HG02623 (cell line): ENCODE measurements around the gene KDM3B.

ENCODE experiments used
- ATAC-seq: cut with Tn5 transposase; IDR thresholded peaks from one replicate; pipeline ENCODE4 v1.9.1; 2021; ENCODE audit warnings: moderate library complexity; ENCODE audit not compliant: unreplicated experiment

KDM3B gene

DNA sequence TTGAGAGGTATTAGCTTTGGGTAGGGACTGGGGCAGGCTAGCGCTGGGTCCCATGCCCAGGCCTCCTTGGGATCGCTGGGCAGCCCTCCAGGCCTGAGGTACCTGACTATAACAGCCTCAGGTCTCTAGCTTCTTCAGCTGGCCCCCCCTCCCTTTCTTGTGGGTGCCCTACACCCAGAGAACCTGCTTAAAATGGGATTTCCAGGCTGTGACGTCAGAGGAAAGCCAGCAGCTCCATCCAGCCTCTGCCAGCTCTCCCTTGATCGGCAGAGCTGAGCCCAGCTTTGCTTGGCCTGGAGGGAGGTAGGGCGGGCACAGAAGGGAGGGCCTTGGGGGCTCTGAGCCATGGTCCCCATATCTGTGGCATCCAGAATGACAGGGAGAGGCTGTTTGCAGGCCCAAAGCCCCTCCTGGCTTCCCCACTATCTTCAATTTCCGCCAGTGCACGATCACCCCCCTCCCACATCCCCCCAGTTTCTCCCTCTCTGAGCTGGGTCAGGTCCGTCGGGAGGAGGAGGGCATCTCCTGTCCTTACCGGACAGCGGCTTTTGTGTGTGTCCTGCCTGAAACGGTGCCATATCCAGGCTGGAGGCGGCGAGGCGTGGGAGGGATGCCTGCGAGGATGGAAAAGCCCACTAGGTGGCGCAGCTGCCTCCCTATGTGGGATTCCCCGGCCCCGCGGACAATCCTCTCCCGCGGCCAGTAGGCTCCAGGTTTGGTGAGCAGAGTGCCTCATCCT lies 97.2 kb downstream of the KDM3B start:
- ATAC-seq: no peak

DNA sequence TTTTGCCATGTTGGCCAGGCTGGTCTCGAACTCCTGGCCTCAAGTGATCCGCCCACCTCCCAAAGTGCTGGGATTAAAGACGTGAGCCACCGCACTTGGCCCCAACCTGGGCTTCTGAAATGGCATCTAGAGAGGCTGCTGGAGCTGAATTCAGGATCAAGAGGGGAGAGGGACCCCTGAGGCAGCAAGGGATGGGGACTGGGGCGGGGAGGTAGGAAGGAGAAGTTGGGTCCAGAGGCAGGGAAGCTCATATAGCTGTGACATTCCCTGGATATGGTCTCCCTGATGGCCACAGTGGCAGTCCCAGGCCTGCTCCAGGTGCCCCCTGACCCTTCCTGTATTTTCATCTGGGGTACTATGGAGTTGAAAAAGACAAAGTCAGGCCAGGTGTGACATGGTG lies 98.5 kb downstream of the KDM3B start:
- no peak for ATAC-seq

DNA sequence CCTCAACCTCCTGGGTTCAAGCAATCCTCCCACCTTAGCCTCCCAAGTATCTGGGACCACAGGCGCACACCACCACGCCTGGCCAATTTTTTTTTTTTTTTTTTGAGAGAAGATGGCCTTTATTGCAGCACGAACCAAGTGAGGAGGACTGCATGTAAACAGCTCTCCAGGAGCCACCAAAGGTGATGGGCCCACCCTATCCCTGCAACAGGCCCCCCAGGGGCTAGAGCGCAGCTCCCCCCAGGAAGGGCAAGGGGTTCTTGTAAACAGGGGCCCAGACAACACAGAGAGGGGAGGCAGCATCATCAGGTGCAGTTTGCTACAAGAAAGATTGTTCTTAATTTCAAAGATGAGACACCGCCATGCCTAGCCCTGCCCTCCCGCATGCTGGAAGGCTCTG lies 100.2 kb downstream of the KDM3B start:
- ATAC-seq: no peak

DNA sequence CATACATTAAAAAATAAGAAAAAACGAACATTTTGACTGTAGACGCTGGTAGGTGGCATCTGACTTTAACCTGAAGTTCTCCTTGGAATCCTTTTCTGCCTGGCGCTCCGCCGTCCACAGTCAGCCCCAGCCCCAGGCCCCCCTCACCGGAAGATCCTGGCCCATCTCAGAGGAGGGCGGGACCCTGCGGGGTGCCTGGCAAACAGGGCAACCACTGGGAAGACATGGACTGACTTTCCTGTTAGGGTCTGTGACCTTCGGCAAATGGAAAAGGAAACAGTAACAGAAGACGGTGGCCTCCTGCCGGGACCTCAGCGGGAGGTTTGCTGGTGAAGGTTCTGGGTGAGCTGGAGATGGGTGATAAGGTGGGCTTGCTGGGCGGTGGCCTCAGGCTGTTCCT lies 101.1 kb downstream of the KDM3B start:
- ATAC-seq: no peak

DNA sequence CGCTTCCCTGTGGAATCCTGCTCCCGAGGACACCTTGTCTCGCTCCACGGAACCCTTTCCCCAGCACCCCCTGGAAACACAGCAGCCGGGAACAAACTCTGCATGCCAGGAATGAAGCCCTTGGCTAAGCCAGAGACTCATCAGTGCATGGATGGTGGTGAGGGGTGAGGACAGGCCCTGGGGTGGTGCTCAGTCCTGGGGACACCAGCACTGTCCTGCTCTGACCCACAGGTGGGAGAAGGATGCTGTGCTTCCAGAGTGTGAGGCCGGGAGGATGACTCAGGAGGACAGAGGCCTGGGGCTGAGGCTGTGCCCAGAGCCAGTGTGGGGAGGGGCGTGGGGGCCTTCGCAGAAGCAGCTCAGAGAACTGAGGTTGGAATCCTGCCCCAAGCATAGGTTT lies 101.6 kb downstream of the KDM3B start:
- ATAC-seq: no peak

DNA sequence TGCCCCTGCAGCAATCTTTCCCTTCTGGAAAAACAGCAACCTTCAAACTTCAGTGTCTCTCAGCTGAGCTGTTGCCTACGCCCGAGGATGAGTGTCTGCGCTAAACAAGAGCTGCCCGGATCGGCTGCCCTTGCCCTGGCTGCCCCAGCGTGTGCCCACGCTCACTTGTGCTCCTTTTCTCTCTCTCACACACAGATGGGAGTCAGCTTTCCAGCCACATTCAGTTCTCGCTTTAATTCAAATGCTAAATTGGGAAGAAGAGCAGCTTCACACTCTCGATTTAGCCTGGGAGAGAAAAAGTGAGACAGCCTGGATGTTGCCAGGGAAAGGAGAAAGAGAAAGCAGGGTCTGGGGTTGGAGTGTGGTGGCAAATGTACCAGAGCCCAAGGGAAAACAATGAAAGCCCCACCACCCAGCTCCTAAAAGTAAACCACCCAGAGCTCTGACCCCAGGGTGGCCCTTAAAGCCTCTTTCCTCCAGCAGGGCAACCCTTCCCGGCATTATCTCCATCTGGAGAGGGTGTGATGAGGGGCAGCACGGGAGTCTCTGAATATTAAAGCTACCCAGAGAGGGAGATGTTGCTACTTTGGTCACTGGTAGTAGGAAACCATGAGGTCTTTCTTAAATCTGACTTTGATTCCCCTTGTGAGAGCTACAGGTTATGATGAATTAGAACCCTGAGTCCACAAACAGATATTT lies 102.9 kb downstream of the KDM3B start:
- no peak for ATAC-seq

DNA sequence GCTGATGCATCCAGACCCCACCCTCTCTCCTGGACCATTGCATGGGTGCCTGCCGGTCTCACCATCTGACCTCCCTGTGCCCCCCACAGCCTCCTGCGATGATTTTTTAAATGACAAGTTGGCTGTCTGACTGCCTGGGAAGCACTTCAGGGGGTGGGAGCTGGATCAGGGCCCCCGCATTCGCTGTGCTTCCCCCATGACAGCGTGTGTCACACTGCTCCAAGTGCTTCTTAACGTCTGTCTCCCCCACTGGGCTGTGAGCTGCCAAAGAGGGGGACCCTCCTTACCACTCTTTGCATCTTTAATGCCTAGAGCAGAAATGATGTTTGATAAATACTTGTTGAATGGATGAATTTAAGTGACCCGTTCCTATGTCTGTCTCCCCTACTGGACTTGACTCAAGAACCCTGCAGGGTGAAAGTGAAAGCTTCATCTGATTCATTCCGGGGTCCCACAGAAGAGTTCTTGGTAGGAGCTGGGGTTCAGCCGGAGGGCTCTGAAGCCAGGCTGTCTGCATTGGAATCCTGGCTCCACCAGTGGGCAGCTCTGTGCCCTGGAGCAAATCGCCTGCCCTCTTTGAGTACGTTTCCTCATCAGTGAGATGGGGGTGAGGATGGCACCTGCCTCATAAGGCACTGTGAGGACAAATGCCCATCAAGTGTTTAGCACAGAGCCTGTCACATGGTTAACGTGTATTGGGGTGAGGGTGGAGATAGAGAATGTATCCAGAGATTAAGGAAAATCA lies 105.2 kb downstream of the KDM3B start:
- no peak for ATAC-seq

DNA sequence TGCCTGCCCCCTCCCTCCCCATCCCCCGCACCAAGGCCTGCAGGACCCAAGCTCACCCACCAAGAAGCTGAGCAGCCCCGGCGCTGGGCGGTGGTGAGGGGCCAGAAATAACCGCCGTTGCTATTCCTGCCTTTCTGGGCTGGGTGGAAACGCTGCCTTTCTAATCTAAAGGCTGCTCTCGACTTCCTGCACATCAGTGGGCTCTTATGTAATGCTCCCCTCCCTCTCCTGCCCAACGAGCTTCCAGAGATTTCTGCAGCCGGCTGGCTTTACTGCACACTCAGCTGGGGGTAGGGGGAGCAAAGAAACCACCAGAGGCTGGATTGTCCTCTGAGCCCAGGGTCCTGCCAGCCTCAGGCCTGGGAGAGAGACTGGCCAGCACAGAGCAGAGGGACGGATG lies 105.9 kb downstream of the KDM3B start:
- no peak for ATAC-seq

DNA sequence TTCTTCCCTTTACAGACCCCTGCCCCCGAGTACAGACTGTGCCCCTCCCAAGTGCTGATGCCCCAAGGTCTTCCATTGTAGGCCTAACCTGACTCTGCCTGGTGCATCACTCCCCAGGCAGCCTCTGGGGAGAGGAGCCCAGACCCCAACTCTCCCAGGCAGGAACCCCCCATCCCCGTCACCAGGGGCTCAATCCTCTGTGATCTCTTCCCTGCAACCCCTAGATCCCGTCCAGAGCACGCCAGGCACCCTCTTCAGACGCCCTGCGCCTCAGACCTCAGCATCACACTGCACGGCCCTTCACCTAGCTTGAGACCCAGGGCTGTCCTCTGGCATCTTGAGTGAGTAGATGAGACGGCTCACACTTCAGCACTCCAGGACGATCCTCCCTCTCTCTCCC lies 106.4 kb downstream of the KDM3B start:
- no peak for ATAC-seq

DNA sequence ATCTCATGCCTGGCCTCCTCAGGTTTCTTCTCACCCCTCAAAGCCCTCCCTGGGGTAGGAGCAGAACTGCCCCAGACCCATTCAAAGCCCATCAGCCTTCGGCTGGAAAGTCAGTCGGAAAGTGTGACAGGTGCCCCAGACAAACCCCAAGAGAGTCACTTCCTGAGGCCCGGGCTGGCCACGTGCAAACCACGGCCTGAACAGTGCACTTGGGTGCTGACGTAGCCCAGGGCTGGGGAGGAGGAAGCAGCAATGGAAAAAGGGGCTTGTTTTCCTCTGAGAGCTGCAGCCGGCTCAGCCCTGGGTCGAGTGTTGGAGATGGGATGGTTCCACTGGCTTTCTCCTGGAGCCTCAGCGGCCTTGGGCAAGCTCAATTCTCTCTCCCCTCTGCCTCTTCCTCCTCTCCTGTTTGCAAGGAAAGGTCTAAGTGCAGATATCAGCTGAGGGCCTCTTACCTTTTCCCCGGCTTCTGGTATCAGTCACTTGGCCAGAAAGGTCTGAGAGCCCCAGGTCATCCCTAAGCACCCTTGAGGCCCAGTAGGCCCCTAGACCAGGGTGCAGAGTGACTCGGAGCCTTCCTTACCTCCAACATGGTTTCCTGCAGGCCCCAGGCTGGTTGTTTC lies 106.9 kb downstream of the KDM3B start:
- no peak for ATAC-seq

DNA sequence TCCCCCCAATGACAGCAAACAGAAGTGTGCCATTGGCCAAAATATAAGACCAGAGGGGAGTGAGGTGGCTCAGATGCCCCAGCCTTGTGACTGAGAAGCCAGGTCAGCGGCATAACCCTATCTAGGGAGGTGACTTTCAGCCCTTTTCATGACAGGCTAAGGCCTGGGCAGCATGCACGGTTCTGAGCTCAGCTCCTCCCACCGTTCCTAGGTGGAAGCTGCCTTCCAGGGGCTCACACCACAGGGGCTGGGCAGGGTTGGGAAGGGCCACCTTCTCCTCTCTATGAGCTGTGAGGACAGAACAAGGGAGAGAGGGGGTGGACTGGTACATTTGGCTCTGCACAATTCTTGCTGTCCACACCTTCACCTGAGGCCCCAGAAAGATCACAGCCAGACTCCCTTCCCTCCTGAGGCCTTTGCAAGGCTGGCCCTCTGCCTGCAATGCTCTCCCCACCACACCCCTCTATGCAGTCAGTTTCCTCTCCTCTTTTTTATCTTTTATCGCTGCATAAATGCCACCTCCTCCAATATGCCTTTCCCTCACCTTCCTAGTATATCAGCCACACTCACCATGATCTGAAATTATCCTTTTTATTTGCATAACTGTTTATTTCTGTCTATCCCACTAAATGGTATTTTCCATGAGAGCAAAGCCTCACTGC lies 107.7 kb downstream of the KDM3B start:
- ATAC-seq: no peak

DNA sequence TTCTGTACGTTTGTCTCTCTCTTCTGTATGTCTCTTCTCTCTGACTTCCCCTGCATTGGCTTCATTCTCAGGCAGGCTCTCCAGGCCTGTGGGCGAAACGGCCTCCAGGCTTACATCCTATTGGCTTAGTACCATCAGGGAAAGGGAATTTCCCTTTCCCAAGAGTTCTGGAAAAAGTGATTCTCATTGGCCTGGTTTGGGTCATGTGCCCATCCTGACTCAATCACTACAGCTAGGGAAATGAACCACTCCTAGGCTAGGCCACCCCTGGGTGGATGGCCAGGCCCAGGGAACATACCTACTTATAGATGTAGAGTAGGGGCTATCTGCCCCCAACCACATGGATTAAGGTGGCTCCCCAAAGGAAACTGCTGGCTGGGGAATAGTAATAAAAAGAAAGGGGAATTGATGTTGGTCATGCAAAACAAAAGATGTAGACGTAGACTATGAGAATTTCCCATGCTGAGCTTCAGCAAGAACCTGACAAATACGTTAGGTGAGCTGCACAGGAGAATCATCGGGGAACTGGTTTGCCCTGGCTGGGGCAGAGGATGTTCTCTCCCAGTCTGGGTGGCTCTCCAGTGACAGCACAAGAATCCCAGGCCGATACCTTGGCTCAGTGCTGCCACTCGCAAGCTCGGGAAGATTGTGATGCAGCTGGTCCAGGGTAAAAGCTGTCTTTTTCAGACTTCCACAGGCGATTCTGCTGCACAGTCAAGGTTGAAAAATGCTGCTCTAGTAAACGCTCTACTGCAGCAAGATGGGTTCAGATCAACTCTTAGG lies 109.0 kb downstream of the KDM3B start:
- no peak for ATAC-seq

DNA sequence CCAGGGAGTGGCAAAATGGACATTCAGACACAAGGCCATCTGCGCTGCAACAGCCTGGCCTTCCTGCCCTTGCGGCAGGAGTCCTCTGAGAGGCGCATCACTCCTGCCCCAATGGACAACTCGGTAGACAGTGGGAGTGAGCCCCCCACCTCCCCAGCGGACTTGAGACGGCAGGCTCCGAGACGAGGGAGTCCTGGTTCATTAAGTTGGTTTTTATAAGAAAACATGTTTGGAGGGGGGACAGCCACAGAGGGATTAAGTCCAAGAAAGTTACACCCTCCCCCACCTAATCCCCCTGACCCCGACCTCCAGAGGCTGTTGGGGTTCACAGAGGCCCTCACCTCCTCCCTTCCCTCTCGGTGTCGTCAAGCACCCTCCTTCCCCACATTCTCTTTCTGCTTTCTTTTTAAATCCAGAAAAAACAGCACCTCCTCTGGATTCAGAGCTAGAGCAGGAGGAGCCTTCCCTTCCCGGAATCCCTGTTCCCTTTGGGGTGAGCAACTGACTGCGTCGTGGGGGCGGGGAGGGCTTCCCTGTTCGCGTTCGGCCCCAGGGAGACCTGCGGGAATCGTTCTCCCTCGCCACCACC lies 111.0 kb downstream of the KDM3B start:
- no peak for ATAC-seq

DNA sequence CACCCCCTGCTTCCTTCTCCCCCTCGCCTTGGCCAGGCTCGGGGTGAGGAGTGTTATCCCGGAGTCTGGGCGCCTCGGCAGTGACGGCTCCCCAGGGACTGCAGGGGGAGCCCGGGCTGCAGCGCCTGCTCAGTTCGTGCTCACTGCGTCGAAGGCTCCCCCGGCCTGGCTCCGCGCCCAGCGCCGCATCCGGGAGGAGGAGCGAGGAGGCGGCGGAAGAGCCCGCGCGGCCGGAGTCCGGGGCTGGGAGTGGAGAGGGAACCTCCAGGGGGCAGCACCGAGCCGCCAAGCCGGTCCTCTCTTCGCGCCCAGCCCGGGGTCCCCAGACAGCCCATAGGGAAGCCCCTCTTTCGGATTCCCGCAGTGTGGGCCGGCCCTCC lies 111.5 kb downstream of the KDM3B start:
- peak; percentile 42 for ATAC-seq

DNA sequence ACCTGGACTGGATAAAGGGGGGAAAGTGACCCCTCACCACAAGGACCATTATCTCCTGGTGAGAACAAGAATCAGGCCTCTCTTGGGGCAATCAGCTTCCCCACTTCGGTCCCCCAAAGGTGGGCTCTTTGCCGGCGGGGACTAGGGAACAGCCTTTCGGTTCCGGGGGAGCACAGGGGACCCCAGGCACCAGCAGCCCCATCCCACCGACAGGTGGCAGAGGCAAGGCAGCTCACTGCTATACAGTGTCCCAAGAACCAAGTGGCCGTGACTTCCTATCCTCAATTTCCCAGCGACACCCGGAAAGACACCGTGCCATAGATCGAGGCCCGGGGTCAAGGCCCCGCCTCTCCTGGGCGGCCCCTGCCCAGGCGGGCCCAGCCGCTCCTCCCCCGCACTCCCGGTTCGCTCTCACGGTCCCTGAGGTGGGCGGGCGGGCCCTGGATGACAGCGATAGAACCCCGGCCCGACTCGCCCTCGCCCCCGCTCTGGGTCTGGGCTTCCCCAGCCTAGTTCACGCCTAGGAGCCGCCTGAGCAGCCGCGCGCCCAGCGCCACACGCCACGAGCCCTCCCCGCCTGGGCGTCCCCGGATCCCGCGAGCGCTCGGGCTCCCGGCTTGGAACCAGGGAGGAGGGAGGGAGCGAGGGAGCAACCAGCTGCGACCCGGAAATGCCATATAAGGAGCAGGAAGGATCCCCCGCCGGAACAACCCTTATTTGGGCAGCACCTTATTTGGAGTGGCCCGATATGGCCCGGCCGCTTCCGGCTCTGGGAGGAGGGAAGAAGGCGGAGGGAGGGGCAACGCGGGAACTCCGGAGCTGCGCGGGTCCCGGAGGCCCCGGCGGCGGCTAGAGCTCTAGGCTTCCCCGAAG lies 112.1 kb downstream of the KDM3B start:
- ATAC-seq: peak; percentile 62

DNA sequence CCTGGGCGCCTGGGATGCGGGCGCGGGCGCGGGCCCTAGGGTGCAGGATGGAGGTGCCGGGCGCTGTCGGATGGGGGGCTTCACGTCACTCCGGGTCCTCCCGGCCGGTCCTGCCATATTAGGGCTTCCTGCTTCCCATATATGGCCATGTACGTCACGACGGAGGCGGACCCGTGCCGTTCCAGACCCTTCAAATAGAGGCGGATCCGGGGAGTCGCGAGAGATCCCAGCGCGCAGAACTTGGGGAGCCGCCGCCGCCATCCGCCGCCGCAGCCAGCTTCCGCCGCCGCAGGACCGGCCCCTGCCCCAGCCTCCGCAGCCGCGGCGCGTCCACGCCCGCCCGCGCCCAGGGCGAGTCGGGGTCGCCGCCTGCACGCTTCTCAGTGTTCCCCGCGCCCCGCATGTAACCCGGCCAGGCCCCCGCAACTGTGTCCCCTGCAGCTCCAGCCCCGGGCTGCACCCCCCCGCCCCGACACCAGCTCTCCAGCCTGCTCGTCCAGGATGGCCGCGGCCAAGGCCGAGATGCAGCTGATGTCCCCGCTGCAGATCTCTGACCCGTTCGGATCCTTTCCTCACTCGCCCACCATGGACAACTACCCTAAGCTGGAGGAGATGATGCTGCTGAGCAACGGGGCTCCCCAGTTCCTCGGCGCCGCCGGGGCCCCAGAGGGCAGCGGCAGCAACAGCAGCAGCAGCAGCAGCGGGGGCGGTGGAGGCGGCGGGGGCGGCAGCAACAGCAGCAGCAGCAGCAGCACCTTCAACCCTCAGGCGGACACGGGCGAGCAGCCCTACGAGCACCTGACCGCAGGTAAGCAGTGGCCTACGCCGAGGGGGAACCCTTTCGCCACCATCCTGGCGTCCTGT lies 113.0 kb downstream of the KDM3B start, which contains the start of gene EGR1:
Gene EGR1, plus strand, starts transcription at position 219 of the 864 bp plus-strand sequence. Its CDS starts 283 bp downstream, at position 502.
- ATAC-seq: peak; percentile 51

DNA sequence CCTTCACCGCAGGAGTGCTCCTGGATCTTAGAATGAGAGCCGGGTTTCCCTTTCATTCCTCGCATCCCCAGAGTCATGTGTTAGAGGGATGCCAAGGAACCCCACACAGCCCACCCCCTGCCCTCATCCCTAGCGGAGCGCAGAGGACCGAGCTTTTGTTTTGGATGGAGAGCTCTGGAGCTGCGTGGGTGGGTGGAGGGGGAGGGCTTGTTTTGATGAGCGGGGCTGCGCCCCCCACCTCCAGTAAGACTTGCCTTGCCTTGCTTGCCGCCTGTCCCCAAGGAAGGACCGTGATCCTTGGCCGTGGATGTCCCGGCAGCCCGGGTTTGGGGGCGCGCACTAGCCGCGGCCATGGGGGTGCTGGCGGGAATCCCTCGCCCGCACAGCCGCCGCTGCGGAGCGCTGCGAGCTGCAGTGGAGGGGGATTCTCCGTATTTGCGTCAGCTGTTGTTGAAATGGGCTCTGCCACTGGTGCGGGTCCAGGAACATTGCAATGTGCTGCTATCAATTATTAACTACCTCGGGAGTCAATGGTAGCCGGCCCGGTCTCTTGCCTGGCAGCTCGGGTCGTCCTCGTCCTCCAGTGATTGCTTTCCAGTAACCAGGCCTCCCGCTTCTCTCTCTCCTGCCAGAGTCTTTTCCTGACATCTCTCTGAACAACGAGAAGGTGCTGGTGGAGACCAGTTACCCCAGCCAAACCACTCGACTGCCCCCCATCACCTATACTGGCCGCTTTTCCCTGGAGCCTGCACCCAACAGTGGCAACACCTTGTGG lies 113.8 kb downstream of the KDM3B start:
- no peak for ATAC-seq
